ENCODE measurements around the gene HECW1. TPM values are rescaled to one million over a fixed set of nuclear protein-coding genes. Genes with fewer than 3 reads are reported as not detected.

The HECW1 gene
- total and polyA plus RNA-seq, 2 of the 13 experiments (the other 11 are each of a cell fraction or from before 2014, with no cell fraction given), result not detected

DNA sequence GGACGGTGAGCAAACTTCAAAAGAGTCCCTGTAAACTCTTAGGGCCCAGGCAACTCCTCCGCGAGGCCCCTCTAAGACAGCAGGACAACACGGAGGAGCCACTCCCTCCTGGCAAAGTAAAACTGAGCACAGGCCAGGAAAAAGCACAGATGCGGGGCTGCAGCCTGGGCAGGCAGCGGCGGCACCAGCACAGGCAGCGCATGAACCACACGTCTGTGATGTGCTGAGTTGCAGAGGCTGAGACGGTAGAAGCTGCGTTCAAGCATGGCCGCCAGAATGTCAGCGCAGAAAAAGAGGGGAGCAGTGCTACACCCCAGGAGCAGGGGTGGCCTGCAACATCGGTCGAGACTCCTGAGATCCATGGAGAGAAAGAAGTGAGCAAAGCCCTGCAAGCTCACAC lies 424.3 kb downstream of the HECW1 start (continued):
- no peak for TF ChIP-seq HDAC6 (IDR thresholded peaks at IDR 0.05; ENCODE audit: low read depth, low read length)

- Histone ChIP-seq H3K4me2 (ENCODE audit: low read depth, low read length) (no peak overlapping the region), H3K4me3 (replicated peaks in 1 of 3; ENCODE audit: insufficient read depth in 1 of 3, low read depth in 2 of 3, low read length in 3 of 3) (no peak overlapping the region), H3K36me3 (replicated peaks in 1 of 2; ENCODE audit: control insufficient read depth in 1 of 2, insufficient read depth in 2 of 2, low read length in 2 of 2) (no peaks in the 10 kb centered on the region), H4K20me1 (ENCODE audit: insufficient read depth, low read length) (no peaks in the 10 kb centered on the region), H3K79me2 (ENCODE audit: insufficient read depth, low read length) (no peaks in the 10 kb centered on the region), H3K4me1 (ENCODE audit: insufficient read depth, low read length) (no peaks in the 10 kb centered on the region), H3K27ac (ENCODE audit: extremely low read length, insufficient read depth, low read length) (no peak overlapping the region), H2AFZ (ENCODE audit: low read length) (no peak overlapping the region), H3K9me3 (ENCODE audit: low read length) (no peaks in the 10 kb centered on the region), H3K9ac (ENCODE audit: insufficient read depth, low read depth, low read length) (no peak overlapping the region), H3K27me3 (ENCODE audit: control insufficient read depth in 1 of 2, insufficient read depth in 2 of 2, low read length in 2 of 2) (peaks cover 0 to 8% of the 10 kb centered on the region in 2 experiments; a peak in 3 of 5 replicates)
- DNase-seq (ENCODE audit: low spot score) (no peak), ATAC-seq (no peak), FAIRE-seq (no peak)
- CTCF ChIA-PET (ENCODE audit: low intra/inter-chr PET ratio, low total read pairs), result no interaction called here
- intact Hi-C loops (cut with micrococcal nuclease; ENCODE audit: unreplicated experiment), result no loop called here
- BruUV-seq (replicated peaks), result no TSS peak
- 55% methylated on average over 7 of the region's 9 CpGs for WGBS (ENCODE audit: low lambda C conversion rate)
- in situ Hi-C loops (cut with HindIII; ENCODE audit: extremely low pct_ligation_motif_present, low pct_unique_long_range_greater_than_20kb), result no loop called here
- POLR2A ChIA-PET, result interaction anchor here (1.6 kb wide), 1 partner anchor 45 kb away, joined by 3 read pairs; the partner anchor contains the start of gene STK17A
- TF ChIP-seq ZNF317 (CRISPR knock-in tag; IDR thresholded peaks at IDR 0.05) (no peak), ARNT2 (CRISPR knock-in tag; IDR thresholded peaks at IDR 0.05; ENCODE audit: low read depth) (no peak), AGO2 (optimal IDR thresholded peaks at IDR 0.05; ENCODE audit: low read depth, low read length) (no peak), CHCHD3 (CRISPR knock-in tag; IDR thresholded peaks at IDR 0.05) (no peak), ZNF34 (CRISPR knock-in tag; IDR thresholded peaks at IDR 0.05; ENCODE audit: borderline replicate concordance) (no peak), ZSCAN20 (CRISPR knock-in tag; IDR thresholded peaks at IDR 0.05; ENCODE audit: borderline replicate concordance) (no peak), NFAT5 (CRISPR knock-in tag; IDR thresholded peaks at IDR 0.05) (no peak), ZNF749 (CRISPR knock-in tag; IDR thresholded peaks at IDR 0.05; ENCODE audit: borderline replicate concordance) (no peak), DNMT3B (CRISPR knock-in tag; conservative IDR thresholded peaks at IDR 0.05) (no peak), HIVEP1 (CRISPR knock-in tag; IDR thresholded peaks at IDR 0.05) (no peak), ZNF747 (CRISPR knock-in tag; IDR thresholded peaks at IDR 0.05; ENCODE audit: borderline replicate concordance) (no peak), SMC3 (IDR thresholded peaks at IDR 0.05; ENCODE audit: low read length) (no peak), ZFP41 (CRISPR knock-in tag; IDR thresholded peaks at IDR 0.05; ENCODE audit: borderline replicate concordance) (no peak), ZNF232 (CRISPR knock-in tag; IDR thresholded peaks at IDR 0.05; ENCODE audit: borderline replicate concordance) (no peak)
- TF ChIP-seq, protein P1, sequence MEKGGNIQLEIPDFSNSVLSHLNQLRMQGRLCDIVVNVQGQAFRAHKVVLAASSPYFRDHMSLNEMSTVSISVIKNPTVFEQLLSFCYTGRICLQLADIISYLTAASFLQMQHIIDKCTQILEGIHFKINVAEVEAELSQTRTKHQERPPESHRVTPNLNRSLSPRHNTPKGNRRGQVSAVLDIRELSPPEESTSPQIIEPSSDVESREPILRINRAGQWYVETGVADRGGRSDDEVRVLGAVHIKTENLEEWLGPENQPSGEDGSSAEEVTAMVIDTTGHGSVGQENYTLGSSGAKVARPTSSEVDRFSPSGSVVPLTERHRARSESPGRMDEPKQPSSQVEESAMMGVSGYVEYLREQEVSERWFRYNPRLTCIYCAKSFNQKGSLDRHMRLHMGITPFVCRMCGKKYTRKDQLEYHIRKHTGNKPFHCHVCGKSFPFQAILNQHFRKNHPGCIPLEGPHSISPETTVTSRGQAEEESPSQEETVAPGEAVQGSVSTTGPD (CRISPR knock-in tag; IDR thresholded peaks at IDR 0.05), result no peak
These were observed 425.4 kb downstream of the HECW1 start for GRCh38 chr7:43537765-43538403.

All from HepG2 (cell line).